Right lobe of liver (tissue), 6 donors: Measurements from ENCODE around the gene INSYN1. TPM values are rescaled to one million over a fixed set of nuclear protein-coding genes. Genes with fewer than 3 reads are reported as not detected.

ENCODE experiments used
- ATAC-seq, 4 donors: fragments of 200-7000 bp; cut with Tn5 transposase; one replicate each; pipeline ENCODE4 v1.9.1; 2020; ENCODE audit warnings: mild to moderate bottlenecking in 4 of 4, moderate library complexity in 4 of 4
- DNase-seq, 3 donors: peaks; one replicate each; pipeline ENCODE4 v3.0.0-alpha.2; 2020
- H3K27ac ChIP-seq, 3 donors: fragments of 200-600 bp; one replicate each; pipeline ENCODE4 v1.8.0; 2022
- H3K27me3 ChIP-seq, 2 donors: fragments of 200-600 bp; one replicate each; pipeline ENCODE4 v1.8.0; 2022
- H3K36me3 ChIP-seq, 4 donors: fragments of 200-600 bp; sonication (generic) in 1 of 4; one replicate each; pipeline versions ENCODE4 v1.5.1 to v1.8.0; 2017 to 2022; ENCODE audit warnings: control low read depth in 1 of 4
- H3K4me1 ChIP-seq, 4 donors: fragments of 200-600 bp; sonication (generic) in 1 of 4; one replicate each; pipeline versions ENCODE4 v1.5.1 to v1.8.0; 2017 to 2022; ENCODE audit warnings: control low read depth in 1 of 4
- H3K4me3 ChIP-seq, 3 donors: fragments of 200-600 bp; one replicate each; pipeline ENCODE4 v1.8.0; 2022
- H3K9me3 ChIP-seq, 4 donors: fragments of 200-600 bp; sonication (generic) in 1 of 4; one replicate each; pipeline versions ENCODE4 v1.5.1 to v1.8.0; 2017 to 2022; ENCODE audit warnings: control low read depth in 1 of 4
- CTCF ChIP-seq, 4 donors: fragments of 200-600 bp in 3 of 4; fragments of 450-650 bp in 1 of 4; IDR thresholded peaks; one replicate each; pipeline versions ENCODE4 v1.5.1 to v1.8.0; 2016 to 2022; ENCODE audit warnings: antibody characterized with exemption in 4 of 4, mild to moderate bottlenecking in 2 of 4
- POLR2A ChIP-seq: fragments of 450-650 bp; IDR thresholded peaks from one replicate; pipeline ENCODE4 v1.6.1; 2017; ENCODE audit warnings: antibody characterized with exemption, mild to moderate bottlenecking
- WGBS: methylation state at CpG from one replicate; pipeline ENCODE4 v1.1.6; 2018; ENCODE audit warnings: low coverage, low lambda C conversion rate; ENCODE audit not compliant: insufficient coverage; ENCODE audit errors: missing lambda C conversion rate; 5-methylcytosine and 5-hydroxymethylcytosine counted together
- intact Hi-C, 2 donors: fragments of 100-400 bp; cut with DNase I; formaldehyde crosslinking; loops; one replicate each; pipeline versions ENCODE4 v1.11.2 to v1.14.1; 2022
- total RNA-seq, 6 experiments: library from RNA; depleted of rRNA in 2 of 6; stranded (reverse); fragments of >200 nt in 2 of 6; fragmentation: NEBNext Ultra II Directional in 3 of 6; extraction: Animal tissue kit (Norgen Biotek cat#: 25700) in 3 of 6; gene quantifications; one replicate each; pipeline versions ENCODE4 v1.1.0 to v1.2.4, GENCODE V29; 2016 to 2023
- donor health status: DM: no; HTN: yes; CAD: no.
- donor health status: DM: no; HTN: no; CAD: no.
- donor health status: DM: no; HTN: no; CAD: no.
- donor health status: DM: no; HTN: yes; CAD: no.
- donor health status: DM: no; HTN: yes; CAD: no.

The INSYN1 gene
- total RNA-seq, 6 experiments from 2014 or later: 0.25 to 0.68 (median 0.32) TPM

GRCh38 chr15:73685981-73686380 lies 67.2 kb downstream of the INSYN1 start:
- H3K27ac ChIP-seq: no peak overlapping the region
- H3K4me3 ChIP-seq: no peak overlapping the region
- WGBS: 100% methylated on average over 3 of the region's 6 CpGs
- peaks cover 0 to 7% (median 0%) of the 10 kb centered on the region in 4 donors for H3K4me1 ChIP-seq
- no peaks in the 10 kb centered on the region for H3K27me3 ChIP-seq
- no peaks in the 10 kb centered on the region for H3K36me3 ChIP-seq
- intact Hi-C loops: no loop called here
- no peak for DNase-seq
- H3K9me3 ChIP-seq: no peaks in the 10 kb centered on the region
- ATAC-seq: no peak
- no peak for TF ChIP-seq CTCF (IDR thresholded peaks at IDR 0.05)
- TF ChIP-seq POLR2A: no peak

Other genes with a start within 250 kb of the INSYN1 start
- 10 to 100 TPM; 25.4 to 49.9 (median 35.4) TPM for gene NPTN, start 120.0 kb downstream of the INSYN1 start, total RNA-seq
- 10 to 100 TPM; 18.8 to 56.5 (median 23.8) TPM for gene CD276, start 69.0 kb downstream of the INSYN1 start, total RNA-seq
- not detected for gene TBC1D21, start 120.2 kb upstream of the INSYN1 start, total RNA-seq
- gene LOXL1, start 173.1 kb upstream of the INSYN1 start, total RNA-seq: 1 to 10 TPM in 3 of 6 experiments, under 1 TPM in 3; 0.29 to 2.3 (median 0.83) TPM
- gene STOML1, start 238.9 kb upstream of the INSYN1 start, total RNA-seq: 10 to 100 TPM in 1 of 6 experiments, 1 to 10 TPM in 5; 7.2 to 12.7 (median 8.3) TPM
- 10 to 100 TPM; 10.8 to 36.1 (median 16.7) TPM for gene PML, start 241.4 kb upstream of the INSYN1 start, total RNA-seq